Measurements from ENCODE around the gene NOTCH1.

- TF ChIP-seq CTCF (IDR thresholded peaks at IDR 0.05; ENCODE audit: insufficient read depth, low read length, poor library complexity, severe bottlenecking), result no peak
- no peak for TF ChIP-seq EZH2phosphoT487 (conservative IDR thresholded peaks at IDR 0.05; ENCODE audit: low read length)
Measured at GRCh38 chr9:136590821-136591752, 45.2 kb upstream of the NOTCH1 start.
